Measurements from ENCODE around the gene LIMS2.
A peak's percentile ranks its signal among the peaks of the same experiment; 100 is the strongest.

Gene LIMS2

DNA sequence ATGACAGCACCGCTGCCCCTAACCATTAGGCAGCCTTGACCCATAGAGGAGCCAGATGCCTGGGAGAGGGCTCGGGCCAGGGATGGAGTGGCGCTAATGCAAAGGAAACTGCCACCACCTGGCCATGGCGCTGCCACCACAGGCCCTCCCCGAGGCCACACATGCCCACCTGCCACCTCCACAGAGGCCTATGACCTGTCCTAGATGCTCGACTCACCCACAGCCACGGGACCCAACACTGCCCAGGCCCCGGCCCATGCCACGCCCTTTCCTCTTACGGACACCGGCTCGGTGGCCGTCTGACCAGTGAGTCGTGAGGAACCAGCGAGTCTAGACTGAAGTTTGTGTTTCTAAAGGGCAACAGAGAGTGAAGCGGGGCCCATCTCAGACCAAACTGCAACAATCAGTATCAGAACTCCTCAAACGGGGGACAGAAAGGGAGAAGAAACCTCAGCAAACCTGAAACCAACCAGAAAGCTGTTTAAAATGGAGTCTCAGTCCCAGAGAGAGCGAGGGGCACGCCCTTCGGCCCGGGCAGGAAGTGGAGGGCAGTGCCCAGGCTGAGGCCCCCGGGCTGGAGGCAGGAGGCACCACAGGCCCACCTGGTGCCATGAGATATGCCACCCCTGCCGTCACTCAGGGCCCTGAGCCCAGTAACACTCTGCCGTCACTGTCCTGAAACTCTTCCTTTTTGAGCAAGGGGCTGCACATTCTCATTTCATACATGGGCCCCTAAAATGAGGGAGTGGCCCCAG lies 28.7 kb downstream of the LIMS2 start:
- no peaks in the 10 kb centered on the region for H3K9me3 ChIP-seq (ENCODE audit: insufficient read depth, low read depth, low read length)
- no peak overlapping the region for H4K12ac ChIP-seq (ENCODE audit: low read depth, low read length)
- no peak overlapping the region for H3K9ac ChIP-seq (ENCODE audit: low read length)
- peak overlapping the region; percentile 25 for H4K91ac ChIP-seq (ENCODE audit: low read depth, low read length)
- no peak overlapping the region for H3K4ac ChIP-seq (ENCODE audit: low read depth, low read length)
- no peak overlapping the region for H3K23ac ChIP-seq (ENCODE audit: low read length)
- whole genome bisulfite sequencing (ENCODE audit: extremely low coverage, insufficient coverage, insufficient read length) = no CpG with 5 or more reads among the region's 24 CpGs
- peaks cover 7% of the 10 kb centered on the region for H3K79me1 ChIP-seq (ENCODE audit: low read length)
- H3K14ac ChIP-seq (ENCODE audit: low read length) = peak overlapping the region; percentile 11
- no peak overlapping the region for H3K4me3 ChIP-seq (ENCODE audit: low read depth, low read length)
- H2BK12ac ChIP-seq (ENCODE audit: low read length) = no peak overlapping the region
- no peak overlapping the region for H3K4me2 ChIP-seq (ENCODE audit: low read length)
- H2AK5ac ChIP-seq (ENCODE audit: low read length) = no peak overlapping the region
- peaks cover 9 to 20% of the 10 kb centered on the region in 2 experiments for H3K4me1 ChIP-seq (ENCODE audit: control insufficient read depth in 1 of 2, insufficient read depth in 2 of 2, low read length in 2 of 2)
- H3K36me3 ChIP-seq (ENCODE audit: control insufficient read depth in 1 of 2, insufficient read depth in 2 of 2, low read length in 2 of 2) = no peaks in the 10 kb centered on the region
- H2BK5ac ChIP-seq (ENCODE audit: low read depth, low read length, poor library complexity) = no peak overlapping the region
- no peaks in the 10 kb centered on the region for H3K79me2 ChIP-seq (ENCODE audit: control insufficient read depth, insufficient read depth, low read length, poor library complexity)
- no peak overlapping the region for H3K27ac ChIP-seq (ENCODE audit: low read depth, low read length)
- no peak overlapping the region for H2AFZ ChIP-seq (ENCODE audit: insufficient read depth, low read length, poor library complexity)
- no peak overlapping the region for H4K8ac ChIP-seq (ENCODE audit: low read depth, low read length)
- H3K27me3 ChIP-seq (ENCODE audit: insufficient read depth, low read length) = no peaks in the 10 kb centered on the region
- DNase-seq = no peak
- H2BK120ac ChIP-seq (ENCODE audit: insufficient read depth, low read length, poor library complexity) = no peak overlapping the region
- H3K18ac ChIP-seq (ENCODE audit: low read length) = no peak overlapping the region

DNA sequence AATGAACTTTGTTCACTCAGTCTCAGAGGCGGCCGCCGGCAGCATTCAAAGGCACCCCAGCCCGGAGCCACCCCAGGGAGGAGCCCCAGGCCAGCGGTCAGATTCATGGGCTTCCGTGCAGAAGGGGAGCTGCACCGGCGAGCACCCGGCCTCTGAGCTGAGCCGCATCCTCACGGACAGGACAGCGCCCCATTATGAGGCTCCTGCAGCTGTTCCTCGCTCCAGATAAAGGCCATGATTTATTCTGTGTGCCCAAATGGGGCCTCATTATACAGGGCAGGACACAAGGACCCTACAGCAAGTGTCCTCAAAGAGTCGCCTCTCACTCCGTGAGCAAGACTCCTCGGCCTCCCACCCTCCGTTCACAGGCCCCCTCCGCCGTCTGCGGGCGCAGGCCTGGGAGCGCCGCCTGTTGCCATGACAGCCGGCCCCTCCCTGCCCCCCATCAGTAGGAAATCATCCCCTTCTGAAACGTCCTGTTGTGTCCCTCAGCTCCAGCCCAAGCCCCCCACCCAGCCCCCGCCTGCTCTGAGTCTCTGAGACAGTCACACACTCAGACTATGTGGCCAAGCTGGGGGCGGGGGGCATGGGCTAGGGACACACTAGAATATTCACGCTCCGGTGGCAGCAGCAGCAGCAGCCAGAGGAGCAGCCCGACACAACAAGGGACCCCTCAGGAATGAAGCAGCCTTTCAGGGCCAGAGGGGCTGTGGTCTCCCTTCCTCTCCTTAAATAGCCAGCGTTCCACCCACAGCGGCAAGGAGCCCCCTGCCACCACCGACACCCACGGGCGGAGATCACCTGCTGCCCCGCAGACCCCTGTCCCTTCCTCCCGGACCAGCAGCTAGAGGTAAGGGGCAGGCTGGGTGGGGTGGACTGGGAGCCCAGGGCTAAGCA lies 29.7 kb downstream of the LIMS2 start, which contains the start of gene GPR17:
Gene GPR17 (plus strand): TSS at position 759 of the 897 bp plus-strand sequence. CDS start 4,583 bp downstream, outside the sequence.
- H3K9me3 ChIP-seq (ENCODE audit: insufficient read depth, low read depth, low read length) = no peaks in the 10 kb centered on the region
- H3K4ac ChIP-seq (ENCODE audit: low read depth, low read length) = no peak within 1 kb of the TSS
- no peak within 1 kb of the TSS for H2AK5ac ChIP-seq (ENCODE audit: low read length)
- H2BK120ac ChIP-seq (ENCODE audit: insufficient read depth, low read length, poor library complexity) = no peak within 1 kb of the TSS
- H3K27me3 ChIP-seq (ENCODE audit: insufficient read depth, low read length) = no peaks in the 10 kb centered on the region
- peaks cover 5 to 14% of the 10 kb centered on the region in 2 experiments for H3K4me1 ChIP-seq (ENCODE audit: control insufficient read depth in 1 of 2, insufficient read depth in 2 of 2, low read length in 2 of 2)
- H3K14ac ChIP-seq (ENCODE audit: low read length) = peak within 1 kb of the TSS; percentile 11
- H3K79me2 ChIP-seq (ENCODE audit: control insufficient read depth, insufficient read depth, low read length, poor library complexity) = no peaks in the 10 kb centered on the region
- no CpG with 5 or more reads among the region's 37 CpGs for WGBS (ENCODE audit: extremely low coverage, insufficient coverage, insufficient read length)
- H3K4me3 ChIP-seq (ENCODE audit: low read depth, low read length) = no peak within 1 kb of the TSS
- H2BK12ac ChIP-seq (ENCODE audit: low read length) = no peak within 1 kb of the TSS
- no peak within 1 kb of the TSS for H2AFZ ChIP-seq (ENCODE audit: insufficient read depth, low read length, poor library complexity)
- no peak within 1 kb of the TSS for H3K18ac ChIP-seq (ENCODE audit: low read length)
- no peak within 1 kb of the TSS for H3K23ac ChIP-seq (ENCODE audit: low read length)
- H4K91ac ChIP-seq (ENCODE audit: low read depth, low read length) = peak within 1 kb of the TSS; percentile 25
- DNase-seq = no peak
- H3K4me2 ChIP-seq (ENCODE audit: low read length) = no peak within 1 kb of the TSS
- no peak within 1 kb of the TSS for H2BK5ac ChIP-seq (ENCODE audit: low read depth, low read length, poor library complexity)
- H3K79me1 ChIP-seq (ENCODE audit: low read length) = peaks cover 9% of the 10 kb centered on the region
- no peak within 1 kb of the TSS for H3K27ac ChIP-seq (ENCODE audit: low read depth, low read length)
- no peak within 1 kb of the TSS for H4K12ac ChIP-seq (ENCODE audit: low read depth, low read length)
- no peaks in the 10 kb centered on the region for H3K36me3 ChIP-seq (ENCODE audit: control insufficient read depth in 1 of 2, insufficient read depth in 2 of 2, low read length in 2 of 2)
- H4K8ac ChIP-seq (ENCODE audit: low read depth, low read length) = no peak within 1 kb of the TSS
- H3K9ac ChIP-seq (ENCODE audit: low read length) = no peak within 1 kb of the TSS

DNA sequence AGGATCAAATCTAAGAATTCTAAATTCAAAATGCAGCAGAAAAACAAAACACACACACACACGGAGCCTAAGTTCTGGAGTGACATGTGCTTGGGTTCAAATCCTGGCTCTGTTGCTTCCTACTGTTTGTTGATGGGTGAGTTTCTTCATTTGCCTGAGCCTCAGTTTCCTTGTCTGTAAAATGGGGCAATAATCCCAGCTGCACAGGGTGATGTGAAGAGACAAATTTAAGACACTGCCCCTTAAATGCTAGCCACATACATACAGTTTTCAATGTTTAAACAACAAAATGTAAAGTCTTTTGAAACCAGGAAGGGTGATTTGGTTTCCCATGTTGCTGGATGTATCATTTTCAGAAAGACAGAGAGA lies 30.3 kb downstream of the LIMS2 start:
- no peaks in the 10 kb centered on the region for H3K36me3 ChIP-seq (ENCODE audit: control insufficient read depth in 1 of 2, insufficient read depth in 2 of 2, low read length in 2 of 2)
- H3K23ac ChIP-seq (ENCODE audit: low read length) = no peak overlapping the region
- no CpG with 5 or more reads among the region's 1 CpG for WGBS (ENCODE audit: extremely low coverage, insufficient coverage, insufficient read length)

DNA sequence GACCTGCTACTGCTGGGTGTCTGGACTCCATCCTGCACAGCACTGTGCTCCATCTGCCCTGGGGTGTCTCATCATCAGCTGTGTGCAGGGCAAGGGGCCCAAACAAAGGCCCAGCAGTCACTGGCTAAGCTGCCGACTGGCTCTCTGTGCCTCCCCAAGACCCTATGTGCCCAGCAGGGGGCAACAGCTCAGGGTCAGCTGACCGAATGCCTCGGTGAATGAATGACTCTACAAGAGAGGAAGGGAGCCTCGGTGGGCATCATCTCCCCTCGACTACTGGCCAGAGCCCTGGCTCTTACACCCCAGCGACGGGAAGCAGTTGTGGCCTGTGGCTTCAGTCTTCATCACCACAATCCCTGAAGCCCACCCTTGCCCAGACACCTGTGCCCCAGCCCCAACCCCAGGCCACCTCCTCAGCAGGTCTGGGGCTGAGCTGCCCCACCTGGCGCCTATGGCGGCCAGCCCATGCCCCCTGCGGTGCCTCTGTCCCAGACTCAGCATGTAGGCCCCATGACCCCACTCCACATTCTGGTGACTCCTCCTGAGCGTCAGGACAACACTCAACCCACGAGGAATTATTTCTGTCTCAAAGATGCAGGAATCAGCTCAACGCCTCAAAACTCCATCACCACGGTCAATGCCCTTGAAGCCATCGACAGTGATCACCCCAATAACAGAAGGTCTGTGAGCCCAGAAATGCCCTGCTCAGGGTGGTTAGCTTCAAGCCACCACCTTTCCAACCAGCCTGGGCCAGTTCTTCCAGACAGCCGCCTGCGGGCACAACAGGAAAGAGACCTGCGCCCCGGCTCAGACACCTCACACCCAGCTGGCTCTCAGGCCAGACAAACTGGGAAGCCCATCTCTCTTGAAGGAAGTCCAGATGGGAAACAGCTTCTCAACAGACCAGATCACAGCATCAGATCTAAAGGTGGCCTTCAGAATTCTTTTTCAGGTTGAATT lies 31.0 kb downstream of the LIMS2 start:
- Histone ChIP-seq H2BK120ac (ENCODE audit: insufficient read depth, low read length, poor library complexity) (no peak overlapping the region), H3K27me3 (ENCODE audit: insufficient read depth, low read length) (no peaks in the 10 kb centered on the region), H3K4ac (ENCODE audit: low read depth, low read length) (no peak overlapping the region), H3K4me3 (ENCODE audit: low read depth, low read length) (no peak overlapping the region), H2AFZ (ENCODE audit: insufficient read depth, low read length, poor library complexity) (no peak overlapping the region), H4K12ac (ENCODE audit: low read depth, low read length) (no peak overlapping the region), H3K79me1 (ENCODE audit: low read length) (peaks cover 9% of the 10 kb centered on the region), H3K14ac (ENCODE audit: low read length) (no peak overlapping the region), H3K36me3 (ENCODE audit: control insufficient read depth in 1 of 2, insufficient read depth in 2 of 2, low read length in 2 of 2) (no peaks in the 10 kb centered on the region), H4K8ac (ENCODE audit: low read depth, low read length) (no peak overlapping the region), H4K91ac (ENCODE audit: low read depth, low read length) (peak overlapping the region; percentile 32), H2BK5ac (ENCODE audit: low read depth, low read length, poor library complexity) (no peak overlapping the region), H3K4me2 (ENCODE audit: low read length) (no peak overlapping the region), H3K79me2 (ENCODE audit: control insufficient read depth, insufficient read depth, low read length, poor library complexity) (no peaks in the 10 kb centered on the region), H3K9me3 (ENCODE audit: insufficient read depth, low read depth, low read length) (peaks cover 2% of the 10 kb centered on the region), H3K4me1 (ENCODE audit: control insufficient read depth in 1 of 2, insufficient read depth in 2 of 2, low read length in 2 of 2) (peaks cover 5 to 14% of the 10 kb centered on the region in 2 experiments), H3K23ac (ENCODE audit: low read length) (no peak overlapping the region), H2AK5ac (ENCODE audit: low read length) (no peak overlapping the region), H2BK12ac (ENCODE audit: low read length) (peak overlapping the region; percentile 32), H3K18ac (ENCODE audit: low read length) (no peak overlapping the region), H3K27ac (ENCODE audit: low read depth, low read length) (no peak overlapping the region), H3K9ac (ENCODE audit: low read length) (no peak overlapping the region)
- peak in 1 of 2 donors; percentile 31 for DNase-seq
- WGBS (ENCODE audit: extremely low coverage, insufficient coverage, insufficient read length) = no CpG with 5 or more reads among the region's 19 CpGs

More for the DNA sequence above, 30.3 kb downstream of the LIMS2 start:
- H2AK5ac ChIP-seq (ENCODE audit: low read length) = no peak overlapping the region
- no peaks in the 10 kb centered on the region for H3K9me3 ChIP-seq (ENCODE audit: insufficient read depth, low read depth, low read length)
- no peak overlapping the region for H3K9ac ChIP-seq (ENCODE audit: low read length)
- H3K4ac ChIP-seq (ENCODE audit: low read depth, low read length) = no peak overlapping the region
- no peak overlapping the region for H3K27ac ChIP-seq (ENCODE audit: low read depth, low read length)
- no peak overlapping the region for H4K8ac ChIP-seq (ENCODE audit: low read depth, low read length)
- no peak overlapping the region for H2AFZ ChIP-seq (ENCODE audit: insufficient read depth, low read length, poor library complexity)
- H2BK120ac ChIP-seq (ENCODE audit: insufficient read depth, low read length, poor library complexity) = no peak overlapping the region
- peaks cover 5 to 14% of the 10 kb centered on the region in 2 experiments for H3K4me1 ChIP-seq (ENCODE audit: control insufficient read depth in 1 of 2, insufficient read depth in 2 of 2, low read length in 2 of 2)
- H3K4me2 ChIP-seq (ENCODE audit: low read length) = no peak overlapping the region
- no peak overlapping the region for H4K12ac ChIP-seq (ENCODE audit: low read depth, low read length)
- H2BK12ac ChIP-seq (ENCODE audit: low read length) = no peak overlapping the region
- no peak overlapping the region for H2BK5ac ChIP-seq (ENCODE audit: low read depth, low read length, poor library complexity)
- no peak overlapping the region for H3K14ac ChIP-seq (ENCODE audit: low read length)
- peaks cover 9% of the 10 kb centered on the region for H3K79me1 ChIP-seq (ENCODE audit: low read length)
- no peaks in the 10 kb centered on the region for H3K27me3 ChIP-seq (ENCODE audit: insufficient read depth, low read length)
- DNase-seq = no peak
- no peak overlapping the region for H4K91ac ChIP-seq (ENCODE audit: low read depth, low read length)
- H3K18ac ChIP-seq (ENCODE audit: low read length) = no peak overlapping the region
- H3K4me3 ChIP-seq (ENCODE audit: low read depth, low read length) = no peak overlapping the region
- H3K79me2 ChIP-seq (ENCODE audit: control insufficient read depth, insufficient read depth, low read length, poor library complexity) = no peaks in the 10 kb centered on the region

Data from trophoblast cell (in vitro differentiated cells and primary cell).